Kidney tubule cell (primary cell): ENCODE measurements around the gene HPCAL1.

Experiments used
- DNase-seq: peaks from one replicate; pipeline ENCODE4 v3.0.0-alpha.2; 2018; ENCODE audit warnings: low spot score

The HPCAL1 gene

DNA sequence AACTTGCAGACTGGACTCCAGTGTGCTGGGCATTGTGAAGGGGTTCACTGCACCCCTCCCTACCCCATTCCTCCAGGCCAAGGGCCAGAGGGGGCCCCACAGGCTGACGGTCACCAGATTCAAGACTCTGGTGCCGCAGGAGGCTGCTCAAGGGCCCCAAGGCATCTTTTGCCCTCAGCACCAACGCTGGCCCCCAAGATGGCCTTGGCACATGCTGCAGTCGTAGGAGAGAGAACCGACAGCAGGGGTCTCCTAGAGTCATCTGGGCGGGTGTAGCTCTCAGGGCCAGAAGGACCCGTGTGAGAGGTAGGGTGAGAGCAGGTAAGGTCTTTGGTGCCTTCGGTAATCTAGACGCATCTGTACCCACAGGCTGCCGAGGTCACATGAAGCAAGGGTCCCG, 164.1 kb downstream of the HPCAL1 start:
- DNase-seq: no peak

GRCh38 chr2:10467401-10467800, 164.7 kb downstream of the HPCAL1 start:
- DNase-seq: no peak

DNA sequence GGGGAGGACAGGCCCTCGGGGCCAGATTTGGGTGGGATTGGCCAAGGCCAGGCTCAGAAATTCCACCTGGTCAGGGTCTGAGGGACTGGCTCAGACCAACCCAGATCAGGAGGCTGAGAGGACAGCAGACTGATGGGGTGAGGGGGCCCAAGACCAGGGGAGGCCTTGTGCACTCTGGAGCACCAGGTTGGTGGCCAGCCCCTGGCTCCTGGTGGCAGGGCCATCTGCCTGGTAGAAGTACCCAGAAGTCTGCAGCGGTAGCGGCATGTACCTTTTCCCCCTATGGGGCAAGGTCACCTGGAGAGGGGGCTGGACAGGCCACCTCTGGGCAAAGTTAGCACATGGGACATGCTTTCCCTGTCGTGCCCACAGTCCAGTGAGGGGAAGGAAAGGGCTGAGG, 166.6 kb downstream of the HPCAL1 start:
- no peak for DNase-seq

DNA sequence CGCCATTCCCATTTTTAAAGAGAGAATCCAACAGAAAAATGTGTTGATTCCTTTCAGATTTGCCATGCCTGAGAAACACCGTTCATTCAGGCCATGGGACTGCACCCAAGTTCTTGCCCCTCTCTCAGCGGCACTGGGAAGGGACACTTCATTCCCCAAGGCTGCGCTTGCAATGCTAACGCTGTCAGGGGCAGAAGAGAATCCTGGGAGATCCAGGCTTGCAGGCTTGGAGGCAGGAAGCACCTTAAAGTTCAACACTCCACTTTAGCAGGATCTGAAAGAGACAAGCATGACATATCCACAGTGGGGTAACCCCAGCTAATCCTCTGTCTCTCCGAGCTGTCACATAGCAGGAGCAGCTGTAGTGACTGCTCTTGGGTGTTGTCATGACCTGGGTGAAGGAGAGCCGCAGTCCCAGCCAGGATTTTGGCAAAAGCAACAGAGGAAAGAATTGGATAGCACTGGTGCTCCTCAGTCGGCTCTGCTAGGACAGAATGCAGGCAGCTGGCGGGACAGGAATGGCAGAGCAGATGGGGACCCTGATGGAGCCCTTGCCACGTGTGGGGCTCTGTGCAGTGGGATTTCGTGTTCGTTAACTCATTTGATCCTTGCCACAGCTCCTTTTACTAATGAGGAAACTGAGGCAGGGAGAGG, 167.4 kb downstream of the HPCAL1 start:
- DNase-seq: no peak

- DNase-seq: no peak
Measured at GRCh38 chr2:10471046-10471571, 168.4 kb downstream of the HPCAL1 start.

GRCh38 chr2:10471955-10472354, 169.3 kb downstream of the HPCAL1 start:
- no peak for DNase-seq

- peak; percentile 40 for DNase-seq
Measured at GRCh38 chr2:10473121-10473756, 170.5 kb downstream of the HPCAL1 start.

DNA sequence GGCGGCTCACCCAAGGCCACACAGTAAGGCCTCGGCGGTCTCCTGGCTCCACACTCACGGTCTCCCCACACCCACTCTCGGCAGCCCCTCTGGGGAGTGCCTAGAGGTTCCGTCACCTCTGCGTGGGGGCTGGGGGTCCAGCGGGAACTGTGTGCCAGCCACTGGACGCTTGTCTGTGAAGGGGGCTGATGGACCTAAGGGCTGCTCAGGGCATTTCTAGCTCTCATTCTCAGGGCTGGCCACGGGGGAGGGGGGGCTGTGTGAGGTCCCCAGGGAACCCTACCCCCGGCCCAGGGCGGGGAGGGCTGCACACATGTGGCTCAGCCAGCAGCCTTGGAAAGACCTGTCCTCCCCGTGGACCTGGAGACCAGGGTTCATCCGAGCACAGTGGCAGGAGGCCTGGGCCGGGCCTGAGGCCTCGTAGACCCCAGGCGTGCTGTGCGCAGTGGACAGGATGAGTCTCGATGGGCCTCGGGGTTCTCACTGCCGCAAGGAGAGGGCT, 172.6 kb downstream of the HPCAL1 start:
- no peak for DNase-seq

- no peak for DNase-seq
Measured at GRCh38 chr2:10475811-10476660, 173.3 kb downstream of the HPCAL1 start.

DNA sequence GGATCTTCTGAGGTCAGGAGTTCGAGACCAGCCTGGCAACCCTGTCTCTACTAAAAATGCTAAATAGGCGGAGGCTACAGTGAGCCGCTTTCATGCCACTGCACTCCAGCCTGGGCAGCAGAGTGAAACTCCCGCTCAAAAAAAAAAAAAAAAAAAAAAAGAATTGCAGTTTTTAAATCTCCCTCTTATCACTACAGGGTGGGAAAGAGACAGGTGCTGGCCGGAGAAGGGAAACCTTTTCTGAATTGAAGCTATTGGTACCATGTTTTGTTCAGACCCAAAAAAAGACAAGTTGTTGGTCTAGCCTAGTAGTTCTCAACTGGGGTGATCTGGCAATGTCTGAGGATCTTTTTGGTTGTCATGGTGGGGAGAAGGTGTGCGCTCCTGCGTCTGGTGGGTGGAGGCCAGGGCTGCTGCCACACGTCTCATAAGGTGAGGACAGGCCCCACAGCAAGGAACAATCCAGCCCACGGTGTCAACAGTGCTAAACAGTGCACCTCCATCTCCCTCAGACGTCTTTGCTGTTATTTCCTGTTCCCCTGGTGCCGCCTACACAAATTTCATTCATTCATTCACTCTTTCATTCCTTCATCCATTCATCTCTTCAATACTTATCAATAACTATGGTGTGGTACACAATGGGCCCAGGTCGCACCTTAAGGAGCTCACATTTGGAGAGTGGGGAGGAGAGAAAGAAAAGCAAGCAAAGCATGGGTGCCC, 174.2 kb downstream of the HPCAL1 start:
- DNase-seq: no peak
